NCI-H345 treated with DMSO at 0.1 percent for 48 hours (cell line): ENCODE data around the gene NEK7.

ENCODE experiments used
- DNase-seq: peaks from one replicate; lab custom pipeline; 2025; ENCODE audit not compliant: unreplicated experiment; lab: John Stamatoyannopoulos, UW

NEK7 gene

GRCh38 chr1:198335663-198336062 is 178.9 kb downstream of the NEK7 start:
- DNase-seq, result no peak

- no peak for DNase-seq
Observed at GRCh38 chr1:198337886-198338285, 181.1 kb downstream of the NEK7 start.

- no peak for DNase-seq
Observed at GRCh38 chr1:198340139-198340538, 183.3 kb downstream of the NEK7 start.

- no peak for DNase-seq
Observed at GRCh38 chr1:198346178-198346577, 189.4 kb downstream of the NEK7 start.

- no peak for DNase-seq
Observed at GRCh38 chr1:198350456-198350855, 193.7 kb downstream of the NEK7 start.

- no peak for DNase-seq
Observed at GRCh38 chr1:198352975-198353695, 196.3 kb downstream of the NEK7 start.

GRCh38 chr1:198357937-198358336 is 201.1 kb downstream of the NEK7 start:
- DNase-seq, result no peak

- DNase-seq, result no peak
Observed at GRCh38 chr1:198359024-198359653, 202.3 kb downstream of the NEK7 start.

- no peak for DNase-seq
Observed at GRCh38 chr1:198360208-198360729, 203.5 kb downstream of the NEK7 start.

- no peak for DNase-seq
Observed at GRCh38 chr1:198361237-198361767, 204.5 kb downstream of the NEK7 start.

- no peak for DNase-seq
Observed at GRCh38 chr1:198363625-198364151, 206.9 kb downstream of the NEK7 start.

GRCh38 chr1:198364471-198364870 is 207.7 kb downstream of the NEK7 start:
- no peak for DNase-seq

- no peak for DNase-seq
Observed at GRCh38 chr1:198367296-198367695, 210.5 kb downstream of the NEK7 start.

- no peak for DNase-seq
Observed at GRCh38 chr1:198370996-198371395, 214.2 kb downstream of the NEK7 start.
